CD14-positive monocyte (primary cell): Measurements from ENCODE around the gene SSU72. TPM values are rescaled to one million over a fixed set of nuclear protein-coding genes. Genes with fewer than 3 reads are reported as not detected.

Experiments used
- DNase-seq, 3 donors: peaks; one replicate each; pipeline ENCODE4 v3.0.0-alpha.2; 2011 to 2022
- H2AFZ ChIP-seq: 2 replicates; pipeline ENCODE4 v1.6.0; 2012; ENCODE audit warnings: mild to moderate bottlenecking, low read depth, low read length, inconsistent platforms; ENCODE audit not compliant: insufficient read depth, poor library complexity, severe bottlenecking
- H3K27ac ChIP-seq, 2 donors: 1 replicate in 1 of 2; 2 replicates in 1 of 2; pipeline ENCODE4 v1.5.1; 2012 to 2013; ENCODE audit warnings: low read length in 2 of 2, control low read depth in 1 of 2, inconsistent platforms in 1 of 2, low read depth in 1 of 2, mild to moderate bottlenecking in 1 of 2
- H3K27me3 ChIP-seq, 2 donors: one replicate each; pipeline versions ENCODE4 v1.6.0 to v1.6.1; 2011 to 2013; ENCODE audit warnings: low read length in 2 of 2; ENCODE audit not compliant: control insufficient read depth in 2 of 2, insufficient read depth in 2 of 2
- H3K36me3 ChIP-seq, 2 donors: replicated peaks in 1 of 2; 1 replicate in 1 of 2; 2 replicates in 1 of 2; pipeline versions ENCODE4 v1.5.1 to v1.6.1; 2012 to 2013; ENCODE audit warnings: low read length in 2 of 2, control low read depth in 1 of 2, inconsistent platforms in 1 of 2, mild to moderate bottlenecking in 1 of 2; ENCODE audit not compliant: insufficient read depth in 2 of 2, control insufficient read depth in 1 of 2
- H3K4me1 ChIP-seq, 2 donors: 1 replicate in 1 of 2; 2 replicates in 1 of 2; pipeline versions ENCODE4 v1.5.1 to v1.6.1; 2012 to 2013; ENCODE audit warnings: low read length in 2 of 2, control low read depth in 1 of 2, inconsistent platforms in 1 of 2, mild to moderate bottlenecking in 1 of 2, moderate library complexity in 1 of 2; ENCODE audit not compliant: insufficient read depth in 2 of 2, control insufficient read depth in 1 of 2
- H3K4me2 ChIP-seq: replicated peaks from 2 replicates; pipeline ENCODE3; 2012; ENCODE audit warnings: low read length, moderate library complexity, mild to moderate bottlenecking; ENCODE audit not compliant: poor library complexity, severe bottlenecking; ENCODE audit errors: extremely low read depth
- H3K4me3 ChIP-seq, 3 experiments: fragments of 200-600 bp in 1 of 3; sonication (generic) in 1 of 3; replicated peaks in 1 of 3; 1 replicate in 2 of 3; 2 replicates in 1 of 3; pipeline ENCODE4 v1.5.1; 2011 to 2013; ENCODE audit warnings: low read length in 3 of 3, mild to moderate bottlenecking in 3 of 3, control low read depth in 2 of 3, low read depth in 2 of 3, inconsistent platforms in 1 of 3, moderate library complexity in 1 of 3
- H3K79me2 ChIP-seq: 2 replicates; pipeline ENCODE4 v1.6.0; 2012; ENCODE audit warnings: mild to moderate bottlenecking, control low read depth, inconsistent platforms, low read length, moderate library complexity; ENCODE audit not compliant: insufficient read depth
- H3K9ac ChIP-seq: 2 replicates; pipeline ENCODE4 v1.6.0; 2017; ENCODE audit warnings: low read length, mild to moderate bottlenecking; ENCODE audit not compliant: insufficient read depth, poor library complexity, severe bottlenecking
- H3K9me3 ChIP-seq, 2 donors: replicated peaks in 1 of 2; 1 replicate in 1 of 2; 2 replicates in 1 of 2; pipeline versions ENCODE4 v1.5.1 to v1.6.1; 2012 to 2013; ENCODE audit warnings: low read length in 2 of 2, control low read depth in 1 of 2; ENCODE audit not compliant: control insufficient read depth in 1 of 2, insufficient read depth in 1 of 2
- H4K20me1 ChIP-seq: 2 replicates; pipeline ENCODE4 v1.6.0; 2012; ENCODE audit warnings: mild to moderate bottlenecking, low read length, control low read depth, moderate library complexity; ENCODE audit not compliant: insufficient read depth
- H3K27ac Mint-ChIP-seq, 7 donors: one replicate each; pipeline ENCODE4 v1.8.0; 2020; ENCODE audit warnings: mild to moderate bottlenecking in 7 of 7, mixed read lengths in 7 of 7, moderate library complexity in 6 of 7, inconsistent platforms in 2 of 7
- H3K27me3 Mint-ChIP-seq, 3 donors: one replicate each; pipeline ENCODE4 v1.8.0; 2021 to 2022; ENCODE audit warnings: low read depth in 3 of 3, mild to moderate bottlenecking in 3 of 3, mixed read lengths in 3 of 3, moderate library complexity in 3 of 3, inconsistent platforms in 1 of 3
- H3K36me3 Mint-ChIP-seq, 2 donors: one replicate each; pipeline ENCODE4 v1.8.0; 2020; ENCODE audit warnings: mixed read lengths in 2 of 2, inconsistent platforms in 1 of 2, mild to moderate bottlenecking in 1 of 2
- H3K4me1 Mint-ChIP-seq: one replicate; pipeline ENCODE4 v1.8.0; 2020; ENCODE audit warnings: mild to moderate bottlenecking, mixed read lengths
- H3K4me3 Mint-ChIP-seq, 2 donors: one replicate each; pipeline ENCODE4 v1.8.0; 2020; ENCODE audit warnings: mild to moderate bottlenecking in 2 of 2, mixed read lengths in 2 of 2, moderate library complexity in 1 of 2
- H3K9me3 Mint-ChIP-seq, 7 donors: one replicate each; pipeline ENCODE4 v1.8.0; 2020 to 2022; ENCODE audit warnings: mixed read lengths in 7 of 7, mild to moderate bottlenecking in 6 of 7, moderate library complexity in 6 of 7, inconsistent platforms in 2 of 7
- WGBS: methylation state at CpG from one replicate; pipeline ENCODE4 v1.1.5; 2013; ENCODE audit warnings: missing lambda C conversion rate; ENCODE audit not compliant: insufficient coverage; 5-methylcytosine and 5-hydroxymethylcytosine counted together
- intact Hi-C, 2 donors: fragments of 100-400 bp; cut with micrococcal nuclease; formaldehyde crosslinking; loops; one replicate each; pipeline versions ENCODE4 v1.15.0 to v1.15.1; 2023
- polyA plus RNA-seq, 3 donors: library from polyadenylated mRNA; depleted of rRNA in 1 of 3; unstranded in 2 of 3; stranded (reverse) in 1 of 3; fragments of 300-500 nt in 2 of 3; fragments of >200 nt in 1 of 3; fragmentation: Illumina TruSeq in 2 of 3; gene quantifications; 1 replicate in 2 of 3; 2 replicates in 1 of 3; pipeline ENCODE4 v1.2.3, GENCODE V29; 2012 to 2021
- TF ChIP-seq, protein P1 (sequence below): fragments of 200-600 bp; IDR thresholded peaks from one replicate; pipeline ENCODE4 v1.8.0; 2022; ENCODE audit warnings: antibody characterized with exemption, mild to moderate bottlenecking

Gene SSU72
- polyA plus RNA-seq, 3 donors, result 88.1 to 168 (median 138) TPM

GRCh38 chr1:1552263-1552639 lies 22.4 kb downstream of the SSU72 start:
- Histone ChIP-seq H4K20me1 (peaks cover 81% of the 10 kb centered on the region), H3K9ac (no peak overlapping the region), H3K27me3 (no peaks in the 10 kb centered on the region), H3K27ac (no peak overlapping the region), H3K79me2 (peaks cover 19% of the 10 kb centered on the region), H3K4me1 (no peaks in the 10 kb centered on the region), H3K36me3 (peaks cover 6 to 10% of the 10 kb centered on the region in 2 donors), H3K9me3 (no peaks in the 10 kb centered on the region), H2AFZ (no peak overlapping the region), H3K4me2 (no peak overlapping the region), H3K4me3 (no peak overlapping the region)
- no peaks in the 10 kb centered on the region for H3K27me3 Mint-ChIP-seq
- no peak overlapping the region for H3K4me3 Mint-ChIP-seq
- peaks cover 0 to 2% (median 0%) of the 10 kb centered on the region in 7 donors for H3K9me3 Mint-ChIP-seq
- no peak overlapping the region for H3K27ac Mint-ChIP-seq
- WGBS, result 97% methylated on average over 10 of the region's 10 CpGs
- peaks cover 2% of the 10 kb centered on the region for H3K4me1 Mint-ChIP-seq
- TF ChIP-seq, protein P1, sequence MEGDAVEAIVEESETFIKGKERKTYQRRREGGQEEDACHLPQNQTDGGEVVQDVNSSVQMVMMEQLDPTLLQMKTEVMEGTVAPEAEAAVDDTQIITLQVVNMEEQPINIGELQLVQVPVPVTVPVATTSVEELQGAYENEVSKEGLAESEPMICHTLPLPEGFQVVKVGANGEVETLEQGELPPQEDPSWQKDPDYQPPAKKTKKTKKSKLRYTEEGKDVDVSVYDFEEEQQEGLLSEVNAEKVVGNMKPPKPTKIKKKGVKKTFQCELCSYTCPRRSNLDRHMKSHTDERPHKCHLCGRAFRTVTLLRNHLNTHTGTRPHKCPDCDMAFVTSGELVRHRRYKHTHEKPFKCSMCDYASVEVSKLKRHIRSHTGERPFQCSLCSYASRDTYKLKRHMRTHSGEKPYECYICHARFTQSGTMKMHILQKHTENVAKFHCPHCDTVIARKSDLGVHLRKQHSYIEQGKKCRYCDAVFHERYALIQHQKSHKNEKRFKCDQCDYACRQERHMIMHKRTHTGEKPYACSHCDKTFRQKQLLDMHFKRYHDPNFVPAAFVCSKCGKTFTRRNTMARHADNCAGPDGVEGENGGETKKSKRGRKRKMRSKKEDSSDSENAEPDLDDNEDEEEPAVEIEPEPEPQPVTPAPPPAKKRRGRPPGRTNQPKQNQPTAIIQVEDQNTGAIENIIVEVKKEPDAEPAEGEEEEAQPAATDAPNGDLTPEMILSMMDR, result no peak
- no peak for DNase-seq
- H3K36me3 Mint-ChIP-seq, result peaks cover 11 to 23% of the 10 kb centered on the region in 2 donors
- intact Hi-C loops, result no loop called here

- Histone ChIP-seq H3K36me3 (peaks cover 9 to 12% of the 10 kb centered on the region in 2 donors), H3K27ac (no peak overlapping the region), H3K4me2 (no peak overlapping the region), H3K9me3 (no peaks in the 10 kb centered on the region), H3K9ac (no peak overlapping the region), H2AFZ (no peak overlapping the region), H3K79me2 (peaks cover 19% of the 10 kb centered on the region), H4K20me1 (peaks cover 77% of the 10 kb centered on the region), H3K27me3 (no peaks in the 10 kb centered on the region), H3K4me3 (no peak overlapping the region), H3K4me1 (no peaks in the 10 kb centered on the region)
- intact Hi-C loops, result no loop called here
- Mint-ChIP-seq H3K4me1 (peaks cover 2% of the 10 kb centered on the region), H3K36me3 (peaks cover 11 to 23% of the 10 kb centered on the region in 2 donors), H3K27ac (no peak overlapping the region), H3K9me3 (peaks cover 0 to 2% (median 0%) of the 10 kb centered on the region in 7 donors), H3K4me3 (no peak overlapping the region), H3K27me3 (no peaks in the 10 kb centered on the region)
- TF ChIP-seq, protein P1, result no peak
- no peak for DNase-seq
- WGBS, result 93% methylated on average over 28 of the region's 33 CpGs
These were observed 23.0 kb downstream of the SSU72 start for GRCh38 chr1:1551524-1552262.
